PC-3 (cell line): ENCODE data around the gene NBPF3. TPM values are rescaled to one million over a fixed set of nuclear protein-coding genes. Genes with fewer than 3 reads are reported as not detected.

Experiments
- ATAC-seq: fragments of 200-7000 bp; cut with Tn5 transposase; 2 replicates; pipeline ENCODE4 v1.9.1; 2020; ENCODE audit warnings: mild to moderate bottlenecking, moderate library complexity
- BruUV-seq: library from RNA; stranded (reverse); fragments of 400-500 nt; replicated peaks from 2 replicates; lab custom pipeline; 2021; lab: Mats Ljungman, UMichigan
- CTCF ChIA-PET: fragments of 300-600 bp; sonication (Branson Sonifier 250); formaldehyde crosslinking; loops from one replicate; lab custom pipeline; 2022; ENCODE audit warnings: antibody characterized with exemption; lab: Charles Lee
- POLR2A ChIA-PET: fragments of 300-600 bp; sonication (Branson Sonifier 250); formaldehyde crosslinking; loops from one replicate; lab custom pipeline; 2022; ENCODE audit warnings: antibody characterized with exemption; ENCODE audit not compliant: unreplicated experiment; lab: Charles Lee
- DNase-seq: peaks from one replicate; pipeline ENCODE4 v3.0.0-alpha.2; 2015
- H2AFZ ChIP-seq: fragments of 300-600 bp; sonication (generic); 2 replicates; pipeline ENCODE4 v1.6.0; 2016; ENCODE audit warnings: antibody characterized with exemption, low read length
- H3F3A ChIP-seq: fragments of 300-600 bp; sonication (generic); one replicate; pipeline ENCODE4 v1.6.0; 2017; ENCODE audit warnings: antibody characterized with exemption, low read length, control low read depth, mild to moderate bottlenecking; ENCODE audit not compliant: unreplicated experiment
- H3K27ac ChIP-seq: fragments of 300-600 bp; sonication (generic); 2 replicates; pipeline ENCODE4 v1.5.1; 2016; ENCODE audit warnings: mild to moderate bottlenecking, low read length
- H3K27me3 ChIP-seq: fragments of 300-600 bp; sonication (generic); 2 replicates; pipeline ENCODE4 v1.6.1; 2016; ENCODE audit warnings: low read length, mixed read lengths
- H3K36me3 ChIP-seq: fragments of 300-600 bp; sonication (generic); 2 replicates; pipeline ENCODE4 v1.6.1; 2016; ENCODE audit warnings: low read depth, mixed run types, low read length, mixed read lengths
- H3K4me1 ChIP-seq: fragments of 300-600 bp; sonication (generic); 2 replicates; pipeline ENCODE4 v1.5.1; 2016; ENCODE audit warnings: low read length; ENCODE audit not compliant: insufficient read depth
- H3K4me2 ChIP-seq: fragments of 300-600 bp; sonication (generic); 2 replicates; pipeline ENCODE4 v1.6.0; 2016; ENCODE audit warnings: low read length
- H3K4me3 ChIP-seq: fragments of 300-600 bp; sonication (generic); 2 replicates; pipeline ENCODE4 v1.5.1; 2016; ENCODE audit warnings: mild to moderate bottlenecking, low read length, mixed read lengths
- H3K79me2 ChIP-seq: fragments of 300-600 bp; sonication (generic); 2 replicates; pipeline ENCODE4 v1.6.1; 2017; ENCODE audit warnings: low read length, mixed read lengths
- H3K9ac ChIP-seq: fragments of 300-600 bp; sonication (generic); 2 replicates; pipeline ENCODE4 v1.6.0; 2016; ENCODE audit warnings: mild to moderate bottlenecking, low read length
- H3K9me2 ChIP-seq: fragments of 300-600 bp; sonication (generic); replicated peaks from 2 replicates; pipeline ENCODE4 v1.6.1; 2016; ENCODE audit warnings: mixed run types, low read length, mixed read lengths
- H3K9me3 ChIP-seq: fragments of 300-600 bp; sonication (generic); 2 replicates; pipeline ENCODE4 v1.6.1; 2016; ENCODE audit warnings: low read length, mixed read lengths
- H4K20me1 ChIP-seq: fragments of 300-600 bp; sonication (generic); 2 replicates; pipeline ENCODE4 v1.6.1; 2016; ENCODE audit warnings: low read length, mixed read lengths
- EZH2 ChIP-seq: fragments of 300-600 bp; sonication (generic); IDR thresholded peaks from one replicate; pipeline ENCODE4 v1.6.1; 2017; ENCODE audit warnings: antibody characterized with exemption, mild to moderate bottlenecking, low read length; ENCODE audit not compliant: unreplicated experiment
- EZH2phosphoT487 ChIP-seq: fragments of 300-600 bp; sonication (generic); IDR thresholded peaks from 2 replicates; pipeline ENCODE4 v1.6.1; 2018; ENCODE audit warnings: mild to moderate bottlenecking, antibody characterized with exemption, low read length, borderline replicate concordance
- intact Hi-C: fragments of 100-400 bp; cut with micrococcal nuclease; formaldehyde crosslinking; loops from 2 replicates; pipeline ENCODE4 v1.9.0; 2023
- total RNA-seq: library from RNA; depleted of rRNA; stranded (reverse); fragments of >200 nt; gene quantifications from 2 replicates; pipeline ENCODE4 v1.2.3, GENCODE V29; 2014
- TF ChIP-seq, protein P1 (sequence below): fragments of 300-600 bp; sonication (generic); conservative IDR thresholded peaks from 2 replicates; pipeline ENCODE4 v1.5.1; 2017; ENCODE audit warnings: antibody characterized with exemption, low read depth, mild to moderate bottlenecking, low read length

Gene NBPF3
- total RNA-seq, 1 experiment from 2014 or later: 26.0 TPM

DNA sequence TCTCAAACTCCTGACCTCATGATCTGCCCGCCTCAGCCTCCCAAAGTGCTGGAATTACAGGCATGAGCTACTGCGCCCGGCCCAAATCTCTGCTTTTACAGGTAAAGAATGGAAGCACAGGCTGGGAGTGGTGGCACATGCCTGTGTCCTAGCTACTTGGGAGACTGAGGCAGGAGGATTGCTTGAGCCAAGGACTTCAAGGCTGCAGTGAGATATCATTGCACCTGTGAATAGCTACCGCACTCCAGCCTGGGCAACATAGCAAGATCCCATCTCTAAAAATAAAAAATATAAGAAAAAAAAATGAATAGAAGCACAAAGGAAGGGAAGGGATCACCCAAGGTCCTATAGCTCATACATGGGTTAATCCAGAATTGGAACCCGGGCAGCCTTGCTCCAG is 84.3 kb downstream of the NBPF3 start:
- Histone ChIP-seq H3K9ac (no peak overlapping the region), H2AFZ (no peak overlapping the region), H3F3A (no peaks in the 10 kb centered on the region), H3K9me3 (no peaks in the 10 kb centered on the region), H3K79me2 (no peaks in the 10 kb centered on the region), H3K27me3 (0 out of 2 replicates have a peak, but pooled peaks cover 2% of the 10 kb centered on the region), H3K36me3 (no peaks in the 10 kb centered on the region), H4K20me1 (no peaks in the 10 kb centered on the region), H3K4me3 (no peak overlapping the region), H3K27ac (no peak overlapping the region), H3K4me2 (no peak overlapping the region), H3K4me1 (no peaks in the 10 kb centered on the region), H3K9me2 (no peaks in the 10 kb centered on the region)
- ChIA-PET POLR2A (no interaction called here), CTCF (no interaction called here)
- intact Hi-C loops: no loop called here
- ATAC-seq (no peak), DNase-seq (no peak)
- BruUV-seq: no TSS peak
- TF ChIP-seq EZH2phosphoT487 (no peak), EZH2 (no peak)
- TF ChIP-seq, protein P1, sequence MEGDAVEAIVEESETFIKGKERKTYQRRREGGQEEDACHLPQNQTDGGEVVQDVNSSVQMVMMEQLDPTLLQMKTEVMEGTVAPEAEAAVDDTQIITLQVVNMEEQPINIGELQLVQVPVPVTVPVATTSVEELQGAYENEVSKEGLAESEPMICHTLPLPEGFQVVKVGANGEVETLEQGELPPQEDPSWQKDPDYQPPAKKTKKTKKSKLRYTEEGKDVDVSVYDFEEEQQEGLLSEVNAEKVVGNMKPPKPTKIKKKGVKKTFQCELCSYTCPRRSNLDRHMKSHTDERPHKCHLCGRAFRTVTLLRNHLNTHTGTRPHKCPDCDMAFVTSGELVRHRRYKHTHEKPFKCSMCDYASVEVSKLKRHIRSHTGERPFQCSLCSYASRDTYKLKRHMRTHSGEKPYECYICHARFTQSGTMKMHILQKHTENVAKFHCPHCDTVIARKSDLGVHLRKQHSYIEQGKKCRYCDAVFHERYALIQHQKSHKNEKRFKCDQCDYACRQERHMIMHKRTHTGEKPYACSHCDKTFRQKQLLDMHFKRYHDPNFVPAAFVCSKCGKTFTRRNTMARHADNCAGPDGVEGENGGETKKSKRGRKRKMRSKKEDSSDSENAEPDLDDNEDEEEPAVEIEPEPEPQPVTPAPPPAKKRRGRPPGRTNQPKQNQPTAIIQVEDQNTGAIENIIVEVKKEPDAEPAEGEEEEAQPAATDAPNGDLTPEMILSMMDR: no peak

DNA sequence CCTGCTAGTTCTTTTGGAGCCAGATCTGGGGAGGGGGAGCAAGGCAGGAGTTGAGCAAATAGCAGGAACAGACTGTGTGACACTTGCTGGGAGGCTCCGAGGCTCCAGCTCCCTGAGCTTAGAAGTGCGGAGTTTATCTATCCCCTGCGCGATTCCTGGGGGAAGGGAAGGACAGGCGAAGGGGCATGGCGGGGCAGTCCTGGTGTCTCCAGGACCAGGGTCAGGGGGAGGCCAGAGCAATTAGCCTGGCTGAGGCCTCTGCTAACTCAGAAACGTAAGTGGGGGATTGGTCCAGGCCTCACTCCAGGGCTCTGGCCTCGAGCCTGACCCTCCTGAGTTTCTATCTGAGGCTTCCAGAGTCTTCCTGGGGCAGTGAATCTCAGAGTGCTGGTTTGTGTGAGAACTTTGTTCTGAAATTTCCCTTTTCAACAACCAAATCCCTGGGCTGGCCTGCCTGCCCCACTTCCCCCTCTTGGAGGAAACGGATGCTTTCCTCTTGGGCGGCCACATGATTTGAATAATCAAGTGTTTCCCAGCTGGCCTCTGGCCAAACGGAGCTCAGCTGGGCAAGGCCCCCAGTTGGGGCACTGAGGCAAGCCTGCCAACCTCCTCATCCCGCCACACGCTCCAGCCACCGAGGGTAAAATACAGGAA is 84.9 kb downstream of the NBPF3 start:
- no TSS peak for BruUV-seq
- DNase-seq (no peak), ATAC-seq (no peak)
- no peak overlapping the region for H3K27ac ChIP-seq
- no peak overlapping the region for H3K4me2 ChIP-seq
- no peak overlapping the region for H2AFZ ChIP-seq
- TF ChIP-seq EZH2 (no peak), EZH2phosphoT487 (no peak)
- TF ChIP-seq, protein P1: no peak
- ChIA-PET CTCF (no interaction called here), POLR2A (no interaction called here)
- H3F3A ChIP-seq: no peaks in the 10 kb centered on the region
- no peaks in the 10 kb centered on the region for H4K20me1 ChIP-seq
- no peaks in the 10 kb centered on the region for H3K79me2 ChIP-seq
- no peaks in the 10 kb centered on the region for H3K9me2 ChIP-seq
- no peaks in the 10 kb centered on the region for H3K36me3 ChIP-seq
- H3K4me1 ChIP-seq: no peaks in the 10 kb centered on the region
- intact Hi-C loops: no loop called here
- H3K9ac ChIP-seq: no peak overlapping the region
- H3K4me3 ChIP-seq: no peak overlapping the region
- no peaks in the 10 kb centered on the region for H3K9me3 ChIP-seq
- 0 out of 2 replicates have a peak, but pooled peaks cover 8% of the 10 kb centered on the region for H3K27me3 ChIP-seq

DNA sequence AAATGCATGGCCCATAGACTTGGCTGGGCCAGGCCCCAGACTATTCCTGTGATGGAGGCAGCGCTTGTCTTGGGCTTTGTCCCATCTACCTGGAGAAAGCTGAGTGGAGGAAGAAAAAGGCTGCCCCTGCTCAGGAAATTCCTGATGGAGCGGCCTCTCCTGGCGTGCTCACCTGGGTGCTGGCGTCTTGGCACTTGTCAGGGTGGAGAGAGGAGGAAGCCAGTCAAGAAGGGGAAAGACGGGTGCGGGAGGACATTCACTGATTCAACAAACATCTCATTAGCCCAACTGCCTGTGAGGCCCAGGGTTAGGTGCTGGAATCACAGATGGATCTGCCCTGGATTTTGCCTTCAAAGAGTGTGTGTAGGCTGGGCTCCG is 85.4 kb downstream of the NBPF3 start:
- intact Hi-C loops: no loop called here
- DNase-seq: no peak
- H3K9me3 ChIP-seq: no peaks in the 10 kb centered on the region
- H3K27me3 ChIP-seq: peaks cover 13% of the 10 kb centered on the region; the same call in 1 of the 2 replicates
- H2AFZ ChIP-seq: no peak overlapping the region
- no peaks in the 10 kb centered on the region for H3F3A ChIP-seq
- no peak overlapping the region for H3K27ac ChIP-seq
- ChIA-PET POLR2A (no interaction called here), CTCF (no interaction called here)
- H3K36me3 ChIP-seq: no peaks in the 10 kb centered on the region
- H3K9me2 ChIP-seq: no peaks in the 10 kb centered on the region
- no peak for ATAC-seq
- H3K79me2 ChIP-seq: no peaks in the 10 kb centered on the region
- TF ChIP-seq EZH2: no peak
- TF ChIP-seq EZH2phosphoT487: no peak
- TF ChIP-seq, protein P1: no peak
- no peaks in the 10 kb centered on the region for H4K20me1 ChIP-seq
- no peak overlapping the region for H3K4me3 ChIP-seq
- H3K4me2 ChIP-seq: no peak overlapping the region
- no peaks in the 10 kb centered on the region for H3K4me1 ChIP-seq
- H3K9ac ChIP-seq: no peak overlapping the region
- BruUV-seq: no TSS peak
